ENCODE measurements around the gene GPC2. TPM values are rescaled to one million over a fixed set of nuclear protein-coding genes. Genes with fewer than 3 reads are reported as not detected.
"Not testable (repeated sequence)": the region's sequence is repeated elsewhere in the genome, so short reads cannot be mapped to it uniquely, and the experiment has no call there.

GPC2 gene
- total and polyA plus RNA-seq, 7 donors, result 0.16 to 0.77 (median 0.34) TPM

- H3K27me3 ChIP-seq (ENCODE audit: insufficient read depth in 3 of 3, low read length in 2 of 3), result no peaks in the 10 kb centered on the region
- H3K27ac ChIP-seq, result no peak overlapping the region
- DNase-seq, result no peak
- no peak for ATAC-seq
- H3K4me1 ChIP-seq, result peaks cover under 1% of the 10 kb centered on the region
- peaks cover 0 to 72% of the 10 kb centered on the region in 2 donors for H3K36me3 ChIP-seq (ENCODE audit: insufficient read depth in 1 of 2, low read depth in 1 of 2)
- intact Hi-C loops (cut with DNase I), result loop anchor here in 1 of 2 donors (5.0 kb wide), 1 partner anchor 644 kb away; no protein-coding TSS in a partner anchor
- TF ChIP-seq CTCF (IDR thresholded peaks at IDR 0.05), result no peak
- H3K9me3 ChIP-seq, result no peaks in the 10 kb centered on the region
- H3K4me3 ChIP-seq, result no peak overlapping the region
- 83 to 87% (median 83%) methylated on average over 5 of the region's 5 CpGs for WGBS, 3 donors
Observed at GRCh38 chr7:100221231-100221718, 44.1 kb upstream of the GPC2 start.

- no peak for TF ChIP-seq CTCF (IDR thresholded peaks at IDR 0.05)
- H3K27ac ChIP-seq, result no peak overlapping the region
- WGBS, 3 donors, result 82 to 89% (median 84%) methylated on average over 21 to 22 of the region's 22 CpGs
- H3K9me3 ChIP-seq, result no peaks in the 10 kb centered on the region
- no peak for ATAC-seq
- no peak for DNase-seq
- H3K4me3 ChIP-seq, result no peak overlapping the region
- H3K36me3 ChIP-seq (ENCODE audit: insufficient read depth in 1 of 2, low read depth in 1 of 2), result peaks cover 0 to 67% of the 10 kb centered on the region in 2 donors
- H3K27me3 ChIP-seq (ENCODE audit: insufficient read depth in 3 of 3, low read length in 2 of 3), result no peaks in the 10 kb centered on the region
- intact Hi-C loops (cut with DNase I), result loop anchor here in 1 of 2 donors (5.0 kb wide), 1 partner anchor 643 kb away; no protein-coding TSS in a partner anchor
- H3K4me1 ChIP-seq, result peaks cover 6% of the 10 kb centered on the region
Observed at GRCh38 chr7:100220586-100221230, 43.5 kb upstream of the GPC2 start.

DNA sequence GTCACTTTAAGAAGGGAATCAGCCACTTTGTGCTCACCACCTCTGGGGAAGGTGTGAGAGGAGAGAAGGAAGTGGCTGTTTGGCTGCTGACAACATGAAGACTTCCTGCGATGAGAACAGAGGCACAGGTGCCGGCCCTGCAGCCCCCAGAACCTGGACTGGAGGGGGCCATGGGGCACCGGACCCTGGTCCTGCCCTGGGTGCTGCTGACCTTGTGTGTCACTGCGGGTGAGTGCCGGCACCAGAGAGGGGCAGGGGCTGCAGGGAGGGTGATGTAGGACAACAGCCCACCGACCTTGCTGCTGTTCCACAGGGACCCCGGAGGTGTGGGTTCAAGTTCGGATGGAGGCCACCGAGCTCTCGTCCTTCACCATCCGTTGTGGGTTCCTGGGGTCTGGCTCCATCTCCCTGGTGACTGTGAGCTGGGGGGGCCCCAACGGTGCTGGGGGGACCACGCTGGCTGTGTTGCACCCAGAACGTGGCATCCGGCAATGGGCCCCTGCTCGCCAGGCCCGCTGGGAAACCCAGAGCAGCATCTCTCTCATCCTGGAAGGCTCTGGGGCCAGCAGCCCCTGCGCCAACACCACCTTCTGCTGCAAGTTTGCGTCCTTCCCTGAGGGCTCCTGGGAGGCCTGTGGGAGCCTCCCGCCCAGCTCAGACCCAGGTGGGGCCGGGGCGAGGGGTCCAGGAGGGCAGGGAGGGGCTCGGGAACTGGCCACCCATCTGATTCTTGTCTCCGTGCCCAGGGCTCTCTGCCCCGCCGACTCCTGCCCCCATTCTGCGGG lies 42.8 kb upstream of the GPC2 start, which contains the start of gene PVRIG:
Gene PVRIG, plus strand, starts transcription at position 149 of the 785 bp plus-strand sequence. Its CDS starts 22 bp downstream, at position 171.
- H3K36me3 ChIP-seq (ENCODE audit: insufficient read depth in 1 of 2, low read depth in 1 of 2), result peaks cover 0 to 62% of the 10 kb centered on the region in 2 donors
- H3K9me3 ChIP-seq; ATAC-seq; H3K4me3 ChIP-seq; DNase-seq; H3K27me3 ChIP-seq (ENCODE audit: insufficient read depth in 3 of 3, low read length in 2 of 3); H3K4me1 ChIP-seq: not testable (repeated sequence)
- 87 to 89% (median 87%) methylated on average over 16 to 26 of the region's 27 CpGs for WGBS, 3 donors
- H3K27ac ChIP-seq, result peak within 1 kb of the TSS; percentile 41
- intact Hi-C loops (cut with DNase I), result loop anchor here (5.0 to 10.0 kb wide), 3 partner anchors 65 to 643 kb away; partner anchors contain the start of gene TRAPPC14 (in 1 of the 2)

DNA sequence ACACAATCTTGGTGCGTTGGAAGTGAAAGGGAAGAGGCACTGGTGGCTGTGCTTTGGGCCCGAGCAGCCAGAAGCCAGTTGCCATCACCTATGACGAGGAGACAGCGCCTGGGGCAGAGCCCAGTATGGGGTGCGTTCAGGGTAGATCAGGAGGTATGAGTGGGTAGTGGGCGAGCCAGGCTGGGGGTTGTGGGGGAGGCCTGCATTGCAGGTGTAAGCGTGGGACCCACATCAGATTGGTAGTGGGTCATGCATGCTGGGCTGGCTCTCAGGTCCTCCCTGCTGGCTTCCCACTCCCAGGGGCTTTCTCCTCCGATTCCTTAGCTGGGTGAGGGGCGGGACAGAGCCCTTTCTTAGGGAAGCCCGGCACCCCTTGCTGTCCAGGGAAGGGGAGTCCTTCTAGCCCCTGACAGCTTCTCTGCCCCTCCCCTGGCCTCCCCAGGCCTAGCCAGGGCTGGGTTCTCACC lies 42.1 kb upstream of the GPC2 start:
- DNase-seq, result no peak

More for the DNA sequence above, 42.1 kb upstream of the GPC2 start:
- no peak for TF ChIP-seq CTCF (IDR thresholded peaks at IDR 0.05)
- intact Hi-C loops (cut with DNase I), result loop anchor here (10.0 kb wide), 2 partner anchors 65 to 125 kb away; partner anchors contain the start of gene TRAPPC14 (in 1 of the 2)
- no peak overlapping the region for H3K4me3 ChIP-seq
- no peaks in the 10 kb centered on the region for H3K9me3 ChIP-seq
- no peak for ATAC-seq
- H3K36me3 ChIP-seq (ENCODE audit: insufficient read depth in 1 of 2, low read depth in 1 of 2), result peaks cover 0 to 55% of the 10 kb centered on the region in 2 donors
- H3K27me3 ChIP-seq (ENCODE audit: insufficient read depth in 3 of 3, low read length in 2 of 3), result no peaks in the 10 kb centered on the region
- H3K27ac ChIP-seq, result peak overlapping the region; percentile 23
- H3K4me1 ChIP-seq, result peaks cover 8% of the 10 kb centered on the region
- 68 to 84% (median 74%) methylated on average over 9 to 10 of the region's 10 CpGs for WGBS, 3 donors
